ENCODE results near the gene LAMA2.

The LAMA2 gene

GRCh38 chr6:129183681-129184301 is 300.9 kb downstream of the LAMA2 start:
- DNase-seq = no peak

DNA sequence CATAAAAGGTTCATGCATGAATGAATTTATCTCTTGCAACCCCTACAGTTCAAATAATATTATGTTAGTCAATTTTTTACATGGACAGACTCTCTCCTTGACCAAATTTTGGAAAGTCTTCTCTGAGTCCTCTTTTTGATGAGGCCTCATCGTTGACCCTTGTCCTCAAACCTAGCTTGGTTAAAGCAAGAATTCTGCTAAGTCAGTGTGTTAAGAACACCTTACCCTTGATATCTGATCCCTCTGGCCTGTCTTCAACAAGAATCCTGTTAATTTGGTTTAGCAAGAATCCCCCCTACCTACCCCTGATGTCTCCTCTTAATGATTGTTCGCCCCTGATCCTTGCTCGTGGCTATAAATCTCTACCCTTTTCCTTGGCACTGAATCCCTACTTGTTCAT is 301.4 kb downstream of the LAMA2 start:
- DNase-seq = no peak

- no peak for DNase-seq
Measured at GRCh38 chr6:129184808-129185366, 301.9 kb downstream of the LAMA2 start.

- no peak for DNase-seq
Measured at GRCh38 chr6:129186988-129187387, 304.1 kb downstream of the LAMA2 start.

GRCh38 chr6:129188306-129188705 is 305.4 kb downstream of the LAMA2 start:
- no peak for DNase-seq

DNA sequence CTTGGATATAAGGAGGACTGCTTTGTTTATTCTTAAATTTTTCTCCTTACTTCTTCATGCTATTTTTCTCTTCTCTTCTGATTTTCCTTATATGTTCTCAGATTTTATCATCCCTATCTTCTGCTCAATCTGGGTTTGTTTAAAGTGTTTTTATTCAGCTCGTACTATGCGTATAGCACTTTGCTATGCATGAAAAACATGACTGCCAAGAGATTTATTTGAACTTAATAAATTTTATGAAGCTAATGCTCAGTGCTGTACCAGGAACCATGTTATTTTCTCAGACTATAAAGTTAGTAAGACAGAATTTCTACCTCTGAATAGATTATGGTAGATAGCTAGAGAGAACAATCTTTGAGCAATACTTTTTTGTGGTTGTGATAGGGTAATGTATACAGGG is 305.9 kb downstream of the LAMA2 start:
- DNase-seq = no peak

GRCh38 chr6:129189266-129189665 is 306.3 kb downstream of the LAMA2 start:
- no peak for DNase-seq

DNA sequence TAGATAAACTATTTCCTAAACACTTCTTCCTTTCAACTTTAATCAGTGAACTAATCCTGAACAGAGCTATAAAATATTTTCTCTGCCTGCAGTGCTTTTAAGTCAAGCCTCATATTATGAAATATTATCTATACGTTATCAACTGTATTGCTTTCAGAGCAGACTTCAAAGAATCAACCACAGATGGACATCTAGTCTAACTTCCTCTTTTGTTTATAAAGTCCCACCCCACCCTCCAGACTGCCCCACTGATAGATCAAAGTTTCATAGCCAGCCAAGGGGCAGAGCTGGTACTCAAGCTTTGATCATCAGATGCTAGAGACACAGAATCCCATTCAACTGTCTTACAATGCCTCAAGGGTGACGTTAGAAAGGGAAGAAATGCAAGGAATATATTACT is 308.3 kb downstream of the LAMA2 start:
- no peak for DNase-seq

DNA sequence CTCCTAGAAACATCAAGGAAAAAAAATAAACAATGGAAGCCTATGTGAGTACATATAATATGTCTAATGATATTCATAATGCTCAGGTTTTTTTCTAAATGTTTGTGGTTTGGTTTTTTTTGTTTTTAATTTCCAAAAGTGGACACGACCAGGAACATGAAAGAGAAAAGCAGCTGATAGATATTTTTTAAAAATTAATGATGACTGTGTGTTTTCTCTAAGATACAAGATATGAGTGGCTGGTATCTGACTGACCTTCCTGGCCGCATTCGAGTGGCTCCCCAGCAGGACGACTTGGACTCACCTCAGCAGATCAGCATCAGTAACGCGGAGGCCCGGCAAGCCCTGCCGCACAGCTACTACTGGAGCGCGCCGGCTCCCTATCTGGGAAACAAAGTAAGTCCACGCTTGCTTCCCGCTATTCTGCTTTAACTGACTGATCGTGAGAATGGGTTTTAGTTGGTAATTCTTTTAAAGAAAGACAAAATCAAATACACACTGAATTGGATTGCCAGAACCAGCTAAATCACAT is 309.6 kb downstream of the LAMA2 start:
- DNase-seq = no peak

DNA sequence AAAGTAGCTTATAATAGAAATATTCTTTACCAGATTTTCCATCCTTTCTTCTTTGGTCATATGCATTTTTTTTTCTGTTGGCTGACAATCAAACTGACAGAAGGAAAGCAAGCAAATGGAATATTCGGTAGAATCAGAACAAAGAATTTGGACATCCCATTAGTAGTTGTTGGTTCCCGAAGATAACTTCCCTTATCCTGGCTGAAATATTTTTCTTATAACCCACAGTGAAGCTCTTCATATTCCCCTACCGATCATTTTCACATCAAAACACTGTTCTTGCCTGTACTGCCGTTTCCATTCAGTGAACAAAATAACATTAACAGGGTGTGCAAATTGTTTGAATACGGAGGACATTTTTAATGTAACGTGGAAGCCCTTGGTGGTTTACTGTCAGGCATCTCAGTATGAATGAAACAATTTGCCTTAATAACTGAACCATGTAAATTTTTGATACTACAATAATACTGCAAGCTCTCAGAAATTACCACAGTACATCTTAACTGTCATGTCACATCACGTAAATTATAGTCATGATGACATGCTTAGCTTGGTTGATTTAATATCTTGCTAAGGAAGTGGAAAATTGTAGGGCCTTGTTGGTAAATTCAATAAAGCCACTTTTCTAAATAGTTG is 311.5 kb downstream of the LAMA2 start:
- DNase-seq = peak in 1 of 3 experiments; percentile 6

DNA sequence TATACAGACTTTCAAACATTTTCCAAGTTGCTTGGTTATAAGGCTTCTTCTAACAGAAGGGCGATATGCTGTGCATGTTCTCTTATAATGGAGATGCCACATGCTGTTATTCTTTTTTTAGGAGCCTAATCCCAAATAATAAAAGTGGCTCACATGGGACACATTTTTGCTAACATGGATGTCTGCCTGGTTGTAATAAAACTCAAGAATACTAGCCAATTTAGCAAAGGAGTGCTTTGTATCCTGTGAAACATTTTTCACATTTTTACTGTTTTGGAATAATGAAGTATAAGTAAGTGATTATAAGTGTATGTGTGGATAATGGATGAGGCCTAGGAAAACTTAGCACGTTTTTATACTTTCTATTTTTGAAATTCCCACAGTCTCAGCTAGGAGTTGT is 312.2 kb downstream of the LAMA2 start:
- DNase-seq = no peak

DNA sequence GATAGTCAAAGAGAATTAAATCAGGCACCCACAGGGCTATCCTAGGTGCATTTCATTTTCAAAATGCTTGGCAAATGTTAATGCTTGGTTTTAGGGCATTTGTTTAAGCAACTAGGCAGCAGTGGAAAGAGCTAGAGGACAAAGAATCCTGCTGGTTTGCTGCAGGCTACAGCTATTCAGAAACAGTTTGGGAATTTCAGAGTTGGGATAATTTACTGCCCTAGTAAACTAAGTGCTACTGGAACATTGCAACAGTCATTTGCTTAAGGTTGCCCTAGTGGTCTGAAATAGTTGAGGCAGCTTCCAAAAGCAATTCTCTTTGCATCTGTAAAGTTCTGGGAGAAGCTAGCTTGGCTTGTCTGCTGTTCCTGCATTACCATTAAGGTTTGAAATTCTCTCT is 312.7 kb downstream of the LAMA2 start:
- no peak for DNase-seq

DNA sequence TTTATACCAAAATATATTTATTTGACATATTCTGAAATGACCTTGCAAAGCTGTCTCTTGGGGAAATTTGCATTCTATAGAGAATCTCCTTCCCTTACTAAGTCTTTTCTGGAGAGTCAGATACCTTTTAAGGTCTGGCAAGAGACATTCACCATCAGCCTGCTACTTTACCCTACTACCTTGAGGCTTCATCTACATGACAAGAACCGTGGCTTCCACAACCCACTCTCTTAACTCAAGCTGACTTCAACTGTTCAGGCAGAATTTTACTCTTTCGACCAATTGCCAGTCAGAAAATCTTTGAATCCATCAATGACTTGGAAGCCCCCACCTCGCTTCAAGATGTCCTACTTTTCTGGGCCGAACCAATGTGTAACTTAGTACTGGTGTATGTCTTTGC is 314.2 kb downstream of the LAMA2 start:
- DNase-seq = no peak

DNA sequence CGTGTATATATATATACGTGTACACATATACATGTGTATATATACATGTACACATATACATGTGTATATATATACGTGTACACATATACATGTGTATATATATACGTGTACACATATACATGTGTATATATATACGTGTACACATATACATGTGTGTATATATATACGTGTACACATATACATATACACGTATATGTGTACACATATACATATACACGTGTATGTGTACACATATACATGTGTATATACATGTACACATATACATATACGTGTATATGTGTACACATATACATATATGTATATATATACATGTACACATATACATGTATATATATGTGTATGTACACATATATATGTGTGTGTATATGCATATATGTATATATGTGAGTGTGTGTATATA is 317.2 kb downstream of the LAMA2 start:
- DNase-seq = no peak

GRCh38 chr6:129203190-129203900 is 320.4 kb downstream of the LAMA2 start:
- DNase-seq = no peak

DNA sequence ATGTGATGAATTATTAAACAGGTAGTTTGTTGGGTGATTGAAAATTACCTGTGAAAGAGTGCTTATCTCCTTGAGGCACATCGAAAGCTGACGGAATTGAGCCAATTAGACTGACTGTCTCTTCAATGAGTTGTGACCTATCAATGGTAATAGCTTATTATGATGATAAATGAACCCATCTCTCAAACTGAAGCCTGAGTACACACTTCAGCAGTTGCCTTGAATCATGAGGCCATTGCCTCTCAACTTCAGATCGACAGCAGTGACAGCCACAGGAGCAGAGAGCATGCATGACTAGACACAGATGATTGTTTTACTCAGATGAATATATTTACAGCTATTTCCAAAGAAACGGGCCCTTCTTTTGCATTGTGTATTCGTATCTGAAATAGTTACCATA is 323.9 kb downstream of the LAMA2 start:
- DNase-seq = peak; percentile 64 to 95 (median 76)

DNA sequence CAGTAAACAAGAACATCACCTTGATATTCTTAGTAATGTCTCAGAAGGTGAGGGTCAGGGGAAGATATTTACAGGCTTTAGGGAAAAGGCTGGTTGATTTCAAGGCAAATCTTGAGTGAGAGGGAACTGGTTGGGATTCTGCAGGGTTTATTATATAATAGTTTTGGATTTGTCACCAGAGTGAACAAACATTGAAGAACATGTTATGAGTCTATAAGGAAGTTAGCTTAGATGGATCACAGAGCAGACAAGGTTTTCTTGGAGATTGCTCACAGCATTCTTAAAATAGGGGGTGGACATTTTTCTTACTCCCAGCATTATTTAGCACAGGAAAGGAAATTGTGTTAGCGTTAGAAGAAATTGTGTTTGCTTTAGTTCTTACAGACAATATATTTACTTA is 324.9 kb downstream of the LAMA2 start:
- DNase-seq = no peak

GRCh38 chr6:129208415-129209034 is 325.6 kb downstream of the LAMA2 start:
- no peak for DNase-seq

DNA sequence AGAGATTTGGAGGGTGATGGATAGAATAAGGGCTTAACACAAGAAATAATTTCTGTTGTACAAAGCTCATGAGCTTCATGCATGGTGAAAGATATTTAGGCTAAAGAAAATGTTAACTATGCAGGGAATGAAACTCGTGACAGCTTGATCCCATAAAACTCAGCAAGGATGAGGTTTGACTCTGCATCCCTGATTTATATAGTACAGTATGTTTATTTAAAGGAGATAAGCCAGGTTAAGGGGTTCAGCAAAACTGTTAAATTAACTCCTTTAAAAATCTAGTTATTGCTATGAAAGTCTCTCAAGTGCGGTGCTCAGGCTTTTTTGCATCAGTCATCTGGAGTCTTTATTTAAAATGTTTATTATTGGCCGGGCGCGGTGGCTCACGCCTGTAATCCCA is 326.4 kb downstream of the LAMA2 start:
- no peak for DNase-seq

DNA sequence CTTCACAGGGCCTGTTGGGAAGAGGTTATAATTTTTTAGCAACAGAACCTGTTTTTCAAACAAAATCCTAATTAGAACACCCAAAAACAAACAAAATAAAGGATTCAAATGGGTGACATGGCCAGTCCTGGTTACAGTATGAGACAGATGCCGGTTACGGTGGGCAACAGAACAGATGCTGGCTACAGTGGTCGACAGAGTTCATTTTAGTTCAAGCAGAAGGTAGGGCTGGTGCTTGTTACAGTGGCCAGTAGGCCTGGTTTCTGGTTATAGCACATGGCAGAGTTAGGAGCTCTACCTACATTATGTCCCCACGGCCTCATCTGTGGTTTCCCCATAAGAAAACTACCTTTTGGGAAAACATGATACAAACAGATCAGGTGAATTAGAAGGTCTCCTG is 327.7 kb downstream of the LAMA2 start:
- DNase-seq = no peak

GRCh38 chr6:129211626-129212025 is 328.7 kb downstream of the LAMA2 start:
- DNase-seq = no peak

GRCh38 chr6:129212081-129212480 is 329.1 kb downstream of the LAMA2 start:
- DNase-seq = no peak

DNA sequence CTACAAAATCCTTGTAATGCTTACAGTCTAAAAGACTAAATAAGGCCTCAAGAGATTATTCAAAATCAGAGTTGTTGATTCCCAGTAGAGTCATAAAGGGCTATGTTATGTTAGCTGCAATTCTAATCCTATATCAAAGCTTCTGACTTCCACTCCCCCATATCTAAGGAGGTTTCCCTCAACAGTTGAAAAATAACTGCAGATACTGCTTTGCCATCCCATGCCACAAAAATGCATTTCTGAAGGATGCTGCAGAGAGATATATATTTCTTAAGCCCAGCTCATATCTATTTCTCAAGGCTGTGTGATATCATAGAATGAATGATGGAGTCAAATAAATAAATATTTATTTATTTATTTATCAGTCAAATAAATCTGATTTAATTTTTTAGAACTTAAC is 332.3 kb downstream of the LAMA2 start:
- DNase-seq = no peak
